GM18507 (cell line): ENCODE measurements around the gene HSPA12A.

Source experiments
- DNase-seq: peaks from one replicate; pipeline ENCODE4 v3.0.0; 2011; ENCODE audit warnings: low read depth; ENCODE audit not compliant: insufficient read length; ENCODE audit errors: extremely low spot score
- FAIRE-seq: peaks from 2 replicates; lab custom pipeline; 2011; peaks lifted over from hg19 to GRCh38; lab: Jason Lieb, UNC

The HSPA12A gene

DNA sequence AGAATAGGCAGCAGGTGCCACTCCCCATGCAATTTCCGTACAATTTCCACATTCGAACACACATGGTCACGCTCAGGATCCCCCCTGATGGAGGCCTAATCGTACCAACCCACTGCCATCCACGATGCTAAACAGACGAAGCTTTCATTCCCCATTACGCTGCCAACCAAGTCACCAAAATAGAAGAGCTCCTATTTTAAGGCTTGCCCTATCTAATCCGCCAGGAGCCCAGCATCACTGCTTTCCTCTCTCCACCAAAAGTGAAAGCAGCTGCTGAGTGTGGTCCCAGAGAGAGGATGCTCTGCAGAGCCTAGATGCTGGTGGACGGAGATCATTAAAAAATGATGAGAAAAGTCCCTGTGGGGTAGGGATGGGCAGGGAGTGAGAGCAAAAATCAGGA, 43.3 kb downstream of the HSPA12A start:
- DNase-seq, result no peak
- no peak for FAIRE-seq

GRCh38 chr10:116698364-116698763, 44.0 kb downstream of the HSPA12A start:
- DNase-seq (no peak), FAIRE-seq (no peak)

- DNase-seq, result no peak
- no peak for FAIRE-seq
Measured at GRCh38 chr10:116697816-116698215, 44.5 kb downstream of the HSPA12A start.

GRCh38 chr10:116696919-116697318, 45.4 kb downstream of the HSPA12A start:
- no peak for DNase-seq
- FAIRE-seq, result peak; percentile 12

- no peak for DNase-seq
Measured at GRCh38 chr10:116694927-116695268, 47.5 kb downstream of the HSPA12A start.

DNA sequence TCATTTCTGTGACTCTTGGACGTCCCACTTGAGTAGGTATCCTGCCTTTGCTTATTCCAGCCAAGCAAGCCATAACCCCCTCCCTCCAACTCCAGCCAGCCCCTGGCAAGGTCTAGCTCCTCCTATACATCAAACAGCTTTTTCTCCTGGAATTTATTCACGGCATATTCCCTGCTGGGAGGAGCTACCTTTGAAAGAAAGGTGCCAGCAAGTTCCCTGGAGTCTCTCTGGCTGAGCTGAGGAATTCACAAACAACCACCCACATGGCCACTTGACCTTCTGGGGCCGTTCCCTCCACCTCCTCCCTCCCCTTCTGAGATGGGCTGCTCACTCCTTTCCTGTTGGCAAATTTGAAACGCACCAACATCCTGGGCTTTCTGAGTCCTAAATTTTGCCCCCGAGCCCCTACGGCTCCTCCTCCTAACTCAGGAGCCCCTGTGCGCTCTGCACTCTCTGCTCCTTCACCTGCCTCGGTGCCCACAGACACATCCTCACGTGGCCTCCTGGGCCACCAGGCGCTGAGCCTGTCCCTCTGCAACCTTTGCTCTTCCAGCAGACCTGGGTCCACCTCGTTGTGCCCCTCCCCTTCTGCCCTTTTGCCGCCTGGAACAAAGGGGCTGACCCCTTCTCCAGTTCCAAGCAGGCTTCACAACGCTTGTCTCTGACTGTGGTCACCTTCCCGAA, 48.0 kb downstream of the HSPA12A start:
- DNase-seq (no peak), FAIRE-seq (no peak)

More at GRCh38 chr10:116694927-116695268, 47.5 kb downstream of the HSPA12A start:
- FAIRE-seq, result no peak

GRCh38 chr10:116692225-116692624, 50.1 kb downstream of the HSPA12A start:
- FAIRE-seq (no peak), DNase-seq (no peak)

GRCh38 chr10:116691635-116692034, 50.7 kb downstream of the HSPA12A start:
- DNase-seq, result no peak
- no peak for FAIRE-seq

DNA sequence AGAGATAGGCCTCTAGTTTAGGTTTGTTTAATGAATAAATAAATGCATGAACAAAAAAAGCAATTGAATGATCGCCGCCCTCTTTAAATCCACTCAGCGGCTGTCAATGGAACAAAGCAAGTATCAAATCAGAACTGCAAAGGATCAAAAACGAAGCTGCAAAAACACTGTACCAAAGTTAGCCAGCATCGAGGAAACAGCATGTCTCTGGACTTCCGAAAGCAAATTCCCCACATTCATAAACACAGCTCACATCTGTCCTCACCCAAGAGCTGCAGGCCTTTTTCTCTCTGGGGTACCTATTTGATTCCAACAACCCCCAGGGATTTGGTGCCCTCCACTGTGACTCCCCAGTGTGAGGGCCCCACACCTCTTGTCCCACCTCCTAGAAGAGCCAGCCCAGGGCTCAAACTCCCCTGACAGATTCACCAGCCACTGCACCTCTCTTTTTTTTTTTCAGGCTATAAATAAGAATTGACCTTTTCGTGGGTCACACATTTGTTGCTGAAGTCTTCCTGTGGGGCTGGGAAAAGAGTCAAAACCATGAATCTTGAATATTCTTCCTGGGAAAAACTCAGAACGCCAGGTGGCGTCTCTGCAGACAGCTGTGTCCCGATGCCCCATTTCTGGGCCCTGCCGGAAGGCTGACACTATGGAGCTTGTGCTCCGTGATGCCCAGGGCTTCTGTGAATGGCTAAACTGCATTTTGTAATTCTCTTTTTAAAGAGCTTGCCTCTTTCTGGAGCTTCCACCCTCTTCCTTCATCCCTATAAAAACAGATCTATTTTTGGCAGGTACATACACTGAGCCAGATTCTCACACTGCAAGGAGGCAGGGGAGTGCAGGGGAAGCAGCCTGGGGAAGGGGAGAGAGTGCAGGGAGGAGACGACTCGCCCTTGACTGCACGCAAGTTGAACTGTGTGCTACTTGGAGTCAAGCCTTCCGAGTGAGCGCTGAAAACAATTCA, 51.7 kb downstream of the HSPA12A start:
- FAIRE-seq (no peak), DNase-seq (no peak)

- DNase-seq (no peak), FAIRE-seq (no peak)
Measured at GRCh38 chr10:116689744-116690143, 52.6 kb downstream of the HSPA12A start.

DNA sequence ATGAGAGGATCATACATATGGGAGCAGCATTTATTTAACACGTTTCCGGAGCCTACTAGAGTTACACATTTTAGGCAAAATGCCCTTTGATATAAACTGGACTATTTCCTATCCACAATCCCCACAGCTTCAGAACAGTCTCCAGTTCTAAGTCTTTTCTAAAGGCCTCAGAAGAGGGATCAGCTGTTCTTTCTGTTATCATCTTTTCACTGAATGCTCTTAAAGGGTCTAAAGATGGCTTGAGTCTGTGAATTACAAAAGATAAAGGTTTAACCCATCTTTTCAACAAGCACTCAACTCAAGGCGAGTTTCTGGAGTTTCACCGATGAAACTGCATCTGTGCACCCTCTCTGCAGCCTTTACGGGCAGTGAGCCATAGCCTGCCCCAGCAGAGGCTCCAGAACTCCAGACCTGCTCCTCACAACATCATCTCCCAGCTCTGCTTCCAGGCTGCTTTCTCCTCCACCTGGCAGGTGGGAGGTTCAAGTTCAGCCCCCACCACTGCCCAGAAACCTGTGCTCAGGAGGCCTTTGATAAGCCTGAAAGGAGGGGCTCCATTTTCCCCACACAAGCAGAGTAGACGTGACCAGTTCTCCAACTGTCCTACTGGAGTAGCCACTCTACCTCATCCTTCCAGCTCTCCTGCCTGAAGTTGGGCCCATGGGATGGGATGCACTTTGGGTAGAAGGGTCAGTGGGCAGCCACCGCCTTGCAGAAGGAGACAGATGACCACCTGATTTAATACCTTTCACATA, 53.4 kb downstream of the HSPA12A start:
- FAIRE-seq (no peak), DNase-seq (no peak)

- DNase-seq (no peak), FAIRE-seq (no peak)
Measured at GRCh38 chr10:116688241-116688711, 54.1 kb downstream of the HSPA12A start.

DNA sequence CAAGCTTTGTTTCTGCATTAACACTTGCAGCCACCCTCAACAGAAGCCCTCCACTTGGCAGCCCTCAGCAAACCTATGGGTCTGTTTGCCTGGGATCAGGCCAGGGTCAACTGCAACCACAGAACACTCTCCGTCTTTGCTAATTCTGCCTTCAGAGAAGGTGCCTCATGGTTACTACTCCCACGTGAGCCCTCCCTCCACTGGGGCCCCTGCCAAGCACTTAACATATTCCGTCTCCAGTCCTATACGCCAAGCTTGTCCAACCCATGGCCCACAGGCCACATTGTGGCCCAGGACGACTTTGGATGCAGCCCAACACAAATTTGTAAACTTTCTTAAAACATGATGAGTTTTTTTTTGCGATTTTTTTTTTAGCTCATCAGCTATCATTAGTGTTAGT, 54.7 kb downstream of the HSPA12A start:
- FAIRE-seq (no peak), DNase-seq (no peak)

DNA sequence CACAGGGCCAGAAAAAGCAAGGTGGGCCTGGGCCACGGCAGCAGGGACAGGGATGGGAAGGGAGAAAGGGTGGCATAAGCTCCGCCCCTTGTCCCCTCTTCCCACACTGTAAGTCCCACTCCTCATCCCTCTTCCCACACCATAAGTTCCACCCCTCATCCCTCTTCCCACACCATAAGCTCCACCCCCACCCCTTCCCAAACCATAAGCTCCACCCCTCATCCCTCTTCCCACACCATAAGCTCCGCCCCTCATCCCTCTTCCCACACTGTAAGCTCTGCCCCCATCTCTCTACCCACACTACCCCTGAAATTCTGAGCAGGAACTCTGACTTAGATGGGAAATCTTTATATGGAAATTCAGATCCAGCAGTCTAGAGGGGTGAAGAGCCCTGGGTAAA, 55.7 kb downstream of the HSPA12A start:
- DNase-seq (no peak), FAIRE-seq (no peak)

GRCh38 chr10:116685807-116686206, 56.6 kb downstream of the HSPA12A start:
- no peak for FAIRE-seq
- DNase-seq, result no peak

- no peak for FAIRE-seq
Measured at GRCh38 chr10:116684781-116685180, 57.6 kb downstream of the HSPA12A start.

DNA sequence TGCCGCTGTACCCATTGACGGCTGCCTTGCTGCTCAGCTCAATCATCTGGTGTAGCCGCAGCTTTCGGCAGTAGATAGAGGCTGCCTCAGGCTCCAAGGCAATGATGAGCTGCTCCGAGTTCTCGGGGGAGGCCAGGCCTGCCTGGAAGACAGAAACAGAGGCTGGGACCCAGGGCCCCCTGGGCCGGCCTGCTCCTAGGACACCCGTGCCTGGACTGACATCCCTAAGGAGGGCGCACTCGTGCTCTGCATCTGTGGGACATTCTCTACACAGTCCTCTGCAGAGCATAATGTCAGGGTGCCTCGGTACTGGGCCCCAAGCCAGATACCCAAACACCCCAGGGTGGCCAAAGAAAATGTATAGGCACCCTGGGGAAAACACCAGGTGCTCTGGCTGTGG, 58.5 kb downstream of the HSPA12A start:
- FAIRE-seq (no peak), DNase-seq (no peak)

More at GRCh38 chr10:116684781-116685180, 57.6 kb downstream of the HSPA12A start:
- no peak for DNase-seq

DNA sequence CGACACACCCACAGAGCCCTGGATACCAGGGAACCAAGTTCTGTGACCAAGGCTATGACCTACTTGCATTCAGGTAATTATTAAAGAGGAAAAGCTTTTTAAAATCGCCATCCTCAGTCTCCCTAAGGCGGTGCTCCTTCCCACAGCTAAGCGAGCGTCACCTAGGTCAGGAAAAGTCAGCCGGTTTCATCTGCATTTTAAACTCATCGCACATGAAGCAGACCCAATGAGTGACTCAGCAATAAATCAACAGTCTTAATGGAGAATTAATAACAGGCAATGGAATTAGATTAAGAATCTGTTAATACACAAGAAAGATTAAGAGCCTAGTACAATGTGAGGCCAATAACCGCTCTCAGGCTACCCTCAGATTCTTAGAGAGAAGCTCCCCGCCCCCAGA, 59.2 kb downstream of the HSPA12A start:
- DNase-seq, result no peak
- FAIRE-seq, result no peak

DNA sequence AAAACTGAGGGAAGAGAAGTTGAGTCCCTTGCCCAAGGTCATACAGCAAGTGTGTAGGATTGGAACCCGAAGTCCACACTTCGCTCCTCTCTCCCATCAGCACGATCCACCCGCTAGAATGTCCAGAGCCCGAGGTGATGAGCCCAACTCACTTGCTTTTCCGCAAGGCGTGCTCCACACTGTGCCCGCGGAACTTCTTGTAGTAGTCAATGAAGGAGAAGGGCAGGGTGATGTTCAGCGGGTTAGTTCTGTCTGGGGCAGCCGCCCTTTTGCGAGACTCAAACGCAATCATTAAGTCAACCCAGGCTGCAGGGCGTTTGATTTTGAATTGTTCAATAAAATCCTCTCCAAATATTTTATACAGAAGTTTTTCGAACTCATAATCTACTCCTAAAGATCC, 63.0 kb downstream of the HSPA12A start:
- DNase-seq (no peak), FAIRE-seq (no peak)

DNA sequence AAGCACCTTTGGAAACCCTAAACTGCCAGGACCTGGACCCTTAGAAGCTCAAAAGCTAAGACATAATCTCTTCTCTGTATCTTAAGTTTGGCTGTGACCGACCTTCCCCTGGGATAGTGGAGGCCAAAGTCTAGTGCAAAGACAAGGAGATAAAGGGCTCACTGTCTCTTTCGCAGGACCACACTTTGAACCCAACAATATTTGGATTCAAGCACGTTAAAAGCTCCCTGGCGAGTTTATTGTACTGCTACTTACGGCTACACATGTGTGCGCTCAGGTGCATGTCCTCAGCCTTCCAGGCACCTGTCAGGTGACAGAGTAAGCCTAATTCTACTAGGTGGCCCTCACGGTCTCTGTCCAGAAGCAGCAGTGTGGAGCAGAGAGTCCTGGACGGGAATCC, 65.7 kb downstream of the HSPA12A start:
- DNase-seq (no peak), FAIRE-seq (no peak)
